Measurements from ENCODE around the gene CA10.
A peak's percentile ranks its signal among the peaks of the same experiment; 100 is the strongest.

CA10 gene

DNA sequence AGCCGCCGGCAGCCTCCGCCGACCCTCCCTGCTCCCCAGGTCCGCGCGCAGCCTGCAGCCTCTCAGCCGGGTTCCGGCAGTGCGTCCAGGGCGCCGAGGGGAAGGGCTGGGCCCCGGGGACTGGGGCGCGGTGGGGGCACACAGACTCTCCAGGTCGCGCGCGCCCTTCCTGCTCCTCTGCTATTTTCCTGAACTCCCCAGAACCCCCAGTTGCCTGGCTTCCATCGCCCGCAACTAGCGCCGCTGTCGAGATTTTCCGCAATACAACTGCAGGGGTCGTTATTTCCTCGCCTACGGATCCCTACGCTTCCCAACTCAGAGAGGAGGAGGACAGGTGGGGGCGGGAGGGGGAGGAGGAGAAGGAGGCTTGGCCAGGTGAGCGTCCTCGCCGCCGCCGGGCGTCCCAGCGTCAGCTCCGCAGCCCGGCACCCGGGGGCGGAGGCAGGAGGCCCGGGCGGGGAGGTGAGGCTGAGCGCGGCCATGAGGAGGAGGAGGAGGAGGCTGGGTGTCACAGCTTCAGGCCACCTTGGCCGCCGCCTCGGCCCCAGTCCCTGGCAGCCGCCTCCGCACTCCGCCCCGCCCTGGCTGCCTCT lies at the start of gene CA10:
CA10 (minus strand) TSS at position 265 of the 593 bp plus-strand sequence.
- DNase-seq (ENCODE audit: low spot score): peak; percentile 73

DNA sequence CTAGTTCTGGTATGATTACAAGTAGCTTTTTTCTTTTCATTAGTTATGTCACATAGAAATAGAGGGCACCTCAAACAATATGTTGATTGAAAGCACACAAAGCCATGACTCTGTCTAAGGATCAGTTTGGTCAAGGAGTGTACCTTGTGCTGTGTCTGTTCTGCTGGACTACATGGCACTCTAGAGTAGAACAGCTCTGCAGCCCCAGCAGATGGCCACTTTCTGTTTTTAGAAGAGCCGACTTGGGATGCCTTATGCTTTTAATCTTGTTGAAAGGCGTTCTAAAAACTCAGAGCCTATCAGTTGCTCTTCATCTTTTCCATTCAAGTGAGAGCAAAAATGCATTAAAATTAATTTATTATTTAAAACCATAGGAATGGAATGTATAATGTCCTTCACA lies 49.3 kb upstream of the CA10 start:
- DNase-seq (ENCODE audit: low spot score): no peak

- DNase-seq (ENCODE audit: low spot score): no peak
Observed at GRCh38 chr17:52202520-52203080, 44.1 kb upstream of the CA10 start.

DNA sequence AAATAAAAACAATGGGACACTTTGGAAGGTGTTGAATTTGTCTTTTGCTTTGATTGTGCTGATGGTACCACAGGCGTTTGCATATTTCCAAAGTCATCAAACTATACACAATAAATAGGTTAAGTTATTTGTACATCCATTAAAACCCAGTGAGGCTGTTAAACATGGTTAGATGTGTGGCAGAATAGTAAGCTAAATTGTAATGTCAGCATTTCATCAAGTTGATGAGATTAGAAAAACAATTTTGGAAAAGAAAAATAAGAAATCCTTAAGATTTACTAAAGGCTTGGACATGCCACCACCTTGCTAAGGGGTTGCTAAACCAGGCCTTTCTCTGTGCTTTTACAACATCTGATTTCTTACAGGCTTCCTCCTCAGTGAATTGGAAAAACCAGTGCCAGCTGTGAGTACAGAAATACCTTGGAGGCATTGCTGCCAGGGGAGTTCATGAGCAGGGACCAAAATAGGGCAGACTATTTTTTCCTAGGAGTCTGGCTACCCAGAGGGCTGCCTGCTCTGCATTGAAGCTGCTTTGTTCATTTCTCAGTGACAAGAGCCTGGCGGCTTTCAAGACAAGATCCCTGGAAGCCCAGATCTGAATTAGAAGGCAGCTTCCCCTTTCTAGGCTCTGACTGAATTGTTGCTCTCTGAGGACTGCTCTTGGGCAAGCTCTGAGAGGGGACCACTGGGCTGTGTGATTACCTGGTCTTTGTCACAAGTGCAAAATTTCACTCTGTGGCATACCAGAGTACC lies 43.4 kb upstream of the CA10 start:
- DNase-seq (ENCODE audit: low spot score): no peak

DNA sequence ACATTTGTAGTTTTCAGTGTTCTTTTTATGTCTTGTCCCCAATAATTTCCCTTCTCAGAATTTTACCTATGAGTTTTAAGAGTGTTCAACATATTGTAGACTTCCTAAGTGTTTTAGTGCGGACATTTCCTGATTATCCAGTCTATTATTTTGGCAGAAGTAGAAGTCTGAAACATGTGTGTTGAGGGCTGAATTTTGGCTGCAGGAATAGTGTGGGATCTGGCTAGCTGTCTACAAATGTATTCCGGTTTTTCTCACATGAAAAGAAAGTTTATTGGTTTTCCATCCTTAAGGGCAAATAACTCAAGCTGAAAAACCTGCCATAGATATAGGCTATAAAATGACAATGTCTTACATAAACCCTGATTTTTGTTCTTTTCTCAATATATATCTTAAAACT lies 33.0 kb upstream of the CA10 start:
- DNase-seq (ENCODE audit: low spot score): no peak

DNA sequence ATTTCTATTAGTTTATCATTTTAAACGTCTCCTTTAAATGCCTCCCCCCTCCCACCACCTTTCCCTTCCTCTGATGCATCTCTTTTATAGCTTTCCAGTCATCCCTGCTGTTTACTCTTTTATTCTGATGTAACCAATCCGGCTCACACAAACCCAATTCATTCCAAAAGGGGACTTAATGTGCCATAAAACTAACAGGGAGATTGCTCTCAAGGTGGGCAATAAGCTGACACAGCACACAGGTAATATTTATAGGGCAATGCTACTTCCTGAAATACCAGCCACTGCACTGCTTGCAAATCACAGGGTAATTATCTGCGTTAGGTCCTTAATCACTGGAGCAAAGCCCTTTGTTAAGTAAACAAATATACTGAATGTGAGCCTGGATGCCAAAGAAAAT lies 23.3 kb upstream of the CA10 start:
- no peak for DNase-seq (ENCODE audit: low spot score)

DNA sequence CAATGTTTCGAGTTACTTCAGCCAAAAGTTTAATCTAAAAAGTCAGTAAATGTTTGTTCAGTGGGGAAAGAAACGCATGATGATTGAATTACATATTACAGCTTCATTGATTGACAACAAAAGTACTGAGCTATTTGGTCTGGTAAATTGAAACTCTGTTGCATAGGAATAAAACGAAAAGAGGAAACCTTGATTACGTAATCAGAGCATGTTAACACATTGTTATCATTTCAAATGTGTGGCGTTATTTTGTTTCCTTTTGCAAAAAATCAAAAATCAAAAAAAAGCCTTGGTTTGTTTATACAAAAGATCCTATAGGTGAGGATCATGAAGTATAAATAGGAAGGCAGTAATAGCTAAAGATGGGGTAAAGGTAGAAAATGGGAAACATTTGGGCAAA lies 19.5 kb upstream of the CA10 start:
- DNase-seq (ENCODE audit: low spot score): no peak

DNA sequence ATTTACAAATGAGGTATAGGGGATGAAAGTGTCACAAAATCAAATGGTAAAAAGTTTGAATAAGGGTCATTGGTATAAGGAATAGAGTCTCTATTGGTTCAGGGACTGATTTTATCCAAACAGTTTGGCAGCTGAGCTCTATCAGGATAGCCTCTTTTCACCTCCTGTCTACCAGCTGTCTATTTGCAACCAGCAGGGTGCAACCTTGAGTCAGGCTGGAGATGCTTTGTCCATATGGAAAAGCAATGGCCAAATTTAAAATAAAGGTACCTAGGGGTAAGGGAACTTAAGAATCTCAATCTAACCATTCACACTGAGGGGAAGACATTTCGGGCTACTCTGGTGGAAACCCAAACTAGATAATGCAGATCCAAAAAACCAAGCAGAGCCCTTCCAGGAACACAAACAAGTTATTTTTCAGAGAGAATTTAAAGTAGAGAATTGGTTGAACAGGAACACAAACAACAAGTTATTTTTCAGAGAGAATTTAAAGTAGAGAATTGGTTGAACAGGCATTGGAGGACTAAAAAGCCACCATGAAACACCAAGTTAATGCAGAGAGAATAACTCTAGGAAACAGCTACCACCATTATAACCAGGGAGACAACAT lies 12.6 kb upstream of the CA10 start:
- peak; percentile 42 for DNase-seq (ENCODE audit: low spot score)

GRCh38 chr17:52160136-52160567 lies 1.6 kb upstream of the CA10 start:
- DNase-seq (ENCODE audit: low spot score): no peak

GRCh38 chr17:52159246-52160135 lies 977 bp upstream of the CA10 start:
- DNase-seq (ENCODE audit: low spot score): no peak

DNA sequence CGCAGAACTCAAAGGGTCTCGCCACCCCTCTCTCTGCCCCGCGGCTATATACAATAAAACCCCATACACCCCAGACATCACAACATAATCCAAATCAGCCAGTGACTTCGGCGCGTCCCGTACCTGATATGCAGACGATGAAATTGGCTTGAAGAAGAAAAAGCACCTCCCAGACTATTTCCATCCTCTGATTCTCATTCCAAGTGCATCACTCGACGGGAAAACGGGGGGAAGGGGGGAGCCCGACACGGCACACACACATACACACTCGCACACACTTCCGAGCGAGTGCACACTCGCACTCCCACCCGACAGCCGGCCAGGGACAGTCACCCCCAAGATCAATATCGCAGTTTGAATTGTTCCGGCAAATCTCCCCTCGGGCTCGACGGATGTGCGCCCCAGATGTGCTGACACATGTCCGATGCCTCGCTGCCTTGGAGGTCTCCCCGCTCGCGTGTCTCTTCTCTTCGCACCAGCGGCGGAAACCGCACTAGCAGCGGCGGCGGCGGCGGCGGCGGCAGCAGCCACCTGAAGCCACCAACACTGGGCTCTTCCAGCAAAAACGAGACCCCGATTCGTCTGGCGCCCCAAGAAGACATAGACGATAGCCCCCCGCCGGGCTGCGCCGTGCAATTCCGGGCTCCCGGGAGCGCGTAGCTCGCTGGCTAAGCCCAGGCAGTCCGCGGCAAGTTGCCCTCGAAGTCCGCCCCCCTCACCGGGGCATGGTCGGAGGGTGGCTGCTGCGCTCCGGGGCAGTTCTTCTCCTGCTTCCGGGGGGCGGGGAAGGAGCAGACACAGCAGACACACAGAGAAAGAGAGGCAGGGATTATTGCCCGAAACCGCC lies 688 bp downstream of the CA10 start:
- DNase-seq (ENCODE audit: low spot score): no peak

GRCh38 chr17:52156576-52157570 lies 1.6 kb downstream of the CA10 start:
- DNase-seq (ENCODE audit: low spot score): no peak

GRCh38 chr17:52155301-52155700 lies 3.2 kb downstream of the CA10 start:
- DNase-seq (ENCODE audit: low spot score): no peak

DNA sequence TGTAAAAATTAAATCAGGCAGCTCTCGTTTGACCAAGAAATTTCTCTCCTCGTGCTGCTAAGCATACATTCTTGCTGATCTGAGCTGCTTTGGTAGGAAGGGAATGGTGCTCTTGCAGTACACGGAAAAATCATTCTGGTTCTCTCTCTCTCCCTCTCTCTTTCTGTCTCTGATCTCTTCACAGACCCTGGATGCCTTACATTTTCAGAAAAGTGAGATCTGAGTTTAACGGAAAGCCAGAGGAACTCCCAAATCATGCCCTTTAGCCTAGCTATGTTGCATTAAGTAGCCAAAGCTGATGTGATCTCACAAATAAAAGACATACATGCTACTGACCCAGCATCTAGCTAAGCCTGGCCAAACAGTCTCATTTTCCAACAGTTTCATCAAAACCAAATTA lies 4.0 kb downstream of the CA10 start:
- DNase-seq (ENCODE audit: low spot score): no peak

GRCh38 chr17:52150935-52151334 lies 7.6 kb downstream of the CA10 start:
- no peak for DNase-seq (ENCODE audit: low spot score)

GRCh38 chr17:52149626-52150025 lies 8.9 kb downstream of the CA10 start:
- DNase-seq (ENCODE audit: low spot score): no peak

DNA sequence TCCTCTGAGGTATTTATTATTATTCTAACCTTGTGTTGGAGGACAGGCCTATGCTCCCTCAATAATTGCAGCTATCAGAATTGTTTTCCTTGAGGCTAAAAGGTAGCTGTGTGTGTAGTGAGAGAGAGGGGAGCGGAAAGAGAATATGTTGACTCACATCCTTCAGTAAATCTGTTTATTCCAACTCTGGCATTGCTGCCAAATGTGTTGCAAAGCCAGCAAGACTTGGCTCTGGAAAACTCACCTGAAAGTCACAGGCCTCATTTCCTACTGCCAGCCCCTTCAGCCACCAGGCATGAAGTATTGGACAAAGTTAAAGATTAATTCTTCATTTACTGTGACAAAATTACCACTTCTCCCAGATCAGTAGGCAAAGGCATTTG lies 9.6 kb downstream of the CA10 start:
- no peak for DNase-seq (ENCODE audit: low spot score)

DNA sequence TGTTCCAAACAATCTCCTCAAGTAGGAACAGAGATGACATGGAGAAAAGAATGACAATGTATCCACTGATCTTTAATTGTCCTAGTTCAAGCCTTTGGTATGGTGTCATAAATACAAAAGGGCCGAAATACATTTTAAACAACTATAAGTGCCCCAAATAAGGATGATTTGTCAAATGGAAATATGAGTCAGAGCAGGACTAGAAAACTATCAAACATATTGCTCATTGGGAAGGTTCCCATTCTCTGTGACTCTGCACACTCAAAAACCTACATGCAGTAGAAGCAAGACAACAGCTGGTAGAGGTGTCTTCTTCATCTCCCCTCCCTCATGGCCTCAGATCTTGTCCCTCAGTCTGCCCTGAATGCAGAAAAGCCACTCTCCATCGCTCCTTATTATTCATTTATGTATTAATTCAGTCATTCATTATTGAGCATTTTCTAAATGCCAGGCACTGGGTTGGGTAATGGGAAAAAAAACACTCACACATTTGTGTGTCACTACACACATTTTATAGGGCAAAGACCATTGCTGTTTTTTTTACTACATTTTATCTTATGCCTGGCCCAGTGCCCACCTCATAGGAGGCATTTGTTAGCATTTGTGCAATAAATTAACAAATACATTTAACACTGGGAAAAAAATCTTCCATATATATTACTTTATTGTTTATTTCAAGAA lies 10.1 kb downstream of the CA10 start:
- DNase-seq (ENCODE audit: low spot score): no peak

GRCh38 chr17:52147872-52148271 lies 10.6 kb downstream of the CA10 start:
- no peak for DNase-seq (ENCODE audit: low spot score)

Data from iPS-NIHi11 (cell line).